Suprapubic skin (tissue), 4 donors: ENCODE measurements around the gene FUT2. TPM values are rescaled to one million over a fixed set of nuclear protein-coding genes. Genes with fewer than 3 reads are reported as not detected.

Experiments used
- DNase-seq, 2 donors: peaks; one replicate each; pipeline ENCODE4 v3.0.0-alpha.2; 2019; ENCODE audit warnings: low spot score in 2 of 2
- H3K27ac ChIP-seq: fragments of 200-600 bp; sonication (generic); one replicate; pipeline ENCODE4 v1.5.1; 2019
- H3K27me3 ChIP-seq: fragments of 200-600 bp; sonication (generic); one replicate; pipeline ENCODE4 v1.5.1; 2019
- H3K36me3 ChIP-seq: fragments of 200-600 bp; sonication (generic); one replicate; pipeline ENCODE4 v1.5.1; 2019
- H3K4me1 ChIP-seq: fragments of 200-600 bp; sonication (generic); one replicate; pipeline ENCODE4 v1.5.1; 2019
- H3K4me3 ChIP-seq: fragments of 200-600 bp; sonication (generic); one replicate; pipeline ENCODE4 v1.5.1; 2019; ENCODE audit warnings: mild to moderate bottlenecking
- H3K9me3 ChIP-seq: fragments of 200-600 bp; sonication (generic); one replicate; pipeline ENCODE4 v1.5.1; 2019
- EP300 ChIP-seq: sonication (generic); formaldehyde crosslinking; IDR thresholded peaks from one replicate; pipeline ENCODE4 v1.6.1; 2017; ENCODE audit warnings: antibody characterized with exemption
- POLR2A ChIP-seq, 2 donors: fragments of 450-650 bp; IDR thresholded peaks; one replicate each; pipeline ENCODE4 v1.6.1; 2017; ENCODE audit warnings: antibody characterized with exemption in 2 of 2, mild to moderate bottlenecking in 2 of 2, moderate library complexity in 2 of 2
- POLR2AphosphoS5 ChIP-seq, 3 donors: sonication (generic); formaldehyde crosslinking; IDR thresholded peaks; one replicate each; pipeline ENCODE4 v1.6.1; 2017; ENCODE audit warnings: antibody characterized with exemption in 3 of 3
- WGBS: methylation state at CpG from one replicate; pipeline ENCODE4 v1.1.5; 2018; 5-methylcytosine and 5-hydroxymethylcytosine counted together
- total RNA-seq, 4 donors: library from RNA; depleted of rRNA; stranded (reverse); fragments of >200 nt; gene quantifications; one replicate each; pipeline ENCODE4 v1.1.0, GENCODE V29; 2016
- TF ChIP-seq, protein P1 (sequence below), 2 donors: fragments of 200-600 bp in 1 of 2; fragments of 450-650 bp in 1 of 2; sonication (generic) in 1 of 2; IDR thresholded peaks; one replicate each; pipeline ENCODE4 v1.5.1; 2016 to 2019; ENCODE audit warnings: antibody characterized with exemption in 2 of 2, mild to moderate bottlenecking in 1 of 2, moderate library complexity in 1 of 2

Gene FUT2
- total RNA-seq, 4 donors from 2014 or later = 2.1 to 17.4 (median 4.9) TPM

DNA sequence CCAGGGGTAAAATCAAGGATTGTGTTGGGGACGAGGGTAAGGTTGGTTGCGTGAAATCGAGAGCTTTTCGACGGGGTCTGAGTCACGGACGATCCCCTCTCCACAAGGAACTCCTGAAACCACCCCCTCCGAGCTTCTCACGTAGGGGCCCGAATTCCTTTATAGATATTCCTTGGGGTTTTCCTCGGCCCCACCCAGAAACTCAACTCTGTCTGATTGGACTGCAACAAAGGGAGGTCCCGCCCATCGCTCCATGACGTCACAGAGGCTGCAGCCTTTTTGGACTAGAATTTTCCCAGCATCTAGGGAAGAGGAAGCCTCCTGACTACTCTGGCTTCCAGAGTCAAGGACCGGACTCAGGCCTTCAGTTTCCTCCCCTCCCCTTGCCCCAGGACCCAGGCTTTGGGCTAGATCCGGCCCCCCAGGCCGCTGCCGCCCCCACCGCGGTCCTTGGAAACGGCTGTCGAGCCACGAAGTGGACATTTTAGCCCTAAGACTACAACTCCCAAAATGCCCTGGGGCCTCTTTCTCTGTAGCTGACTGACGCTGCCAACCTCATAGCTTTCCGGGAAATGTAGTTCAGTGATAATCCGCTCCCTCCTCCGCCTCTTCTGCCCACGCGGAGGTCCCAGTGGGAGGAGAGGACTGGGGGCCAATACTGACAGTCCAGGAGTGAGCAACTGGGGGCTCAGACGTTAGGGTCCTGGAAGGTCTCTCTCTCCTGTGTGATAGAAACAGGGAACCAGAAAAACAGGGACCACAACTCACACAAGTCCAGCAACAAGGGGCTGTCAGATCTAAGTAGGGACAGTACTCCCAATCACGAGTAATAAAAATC lies 51.2 kb downstream of the FUT2 start, which contains the start of gene IZUMO1:
IZUMO1 (minus strand) TSS at position 172 of the 838 bp plus-strand sequence. CDS start 1,050 bp downstream, outside the sequence.
- peak within 1 kb of the TSS; percentile 52 for H3K27ac ChIP-seq
- H3K4me3 ChIP-seq = peak within 1 kb of the TSS; percentile 34
- TF ChIP-seq POLR2AphosphoS5 (IDR thresholded peaks at IDR 0.05) (no peak), EP300 (no peak), POLR2A (IDR thresholded peaks at IDR 0.05) (no peak)
- TF ChIP-seq, protein P1, sequence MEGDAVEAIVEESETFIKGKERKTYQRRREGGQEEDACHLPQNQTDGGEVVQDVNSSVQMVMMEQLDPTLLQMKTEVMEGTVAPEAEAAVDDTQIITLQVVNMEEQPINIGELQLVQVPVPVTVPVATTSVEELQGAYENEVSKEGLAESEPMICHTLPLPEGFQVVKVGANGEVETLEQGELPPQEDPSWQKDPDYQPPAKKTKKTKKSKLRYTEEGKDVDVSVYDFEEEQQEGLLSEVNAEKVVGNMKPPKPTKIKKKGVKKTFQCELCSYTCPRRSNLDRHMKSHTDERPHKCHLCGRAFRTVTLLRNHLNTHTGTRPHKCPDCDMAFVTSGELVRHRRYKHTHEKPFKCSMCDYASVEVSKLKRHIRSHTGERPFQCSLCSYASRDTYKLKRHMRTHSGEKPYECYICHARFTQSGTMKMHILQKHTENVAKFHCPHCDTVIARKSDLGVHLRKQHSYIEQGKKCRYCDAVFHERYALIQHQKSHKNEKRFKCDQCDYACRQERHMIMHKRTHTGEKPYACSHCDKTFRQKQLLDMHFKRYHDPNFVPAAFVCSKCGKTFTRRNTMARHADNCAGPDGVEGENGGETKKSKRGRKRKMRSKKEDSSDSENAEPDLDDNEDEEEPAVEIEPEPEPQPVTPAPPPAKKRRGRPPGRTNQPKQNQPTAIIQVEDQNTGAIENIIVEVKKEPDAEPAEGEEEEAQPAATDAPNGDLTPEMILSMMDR (IDR thresholded peaks at IDR 0.05) = no peak
- no peaks in the 10 kb centered on the region for H3K9me3 ChIP-seq
- H3K27me3 ChIP-seq = no peaks in the 10 kb centered on the region
- WGBS = 30% methylated on average over 27 of the region's 31 CpGs
- DNase-seq = peak in 1 of 2 donors; percentile 83
- peaks cover 9% of the 10 kb centered on the region for H3K36me3 ChIP-seq
- H3K4me1 ChIP-seq = peaks cover 4% of the 10 kb centered on the region

- H3K4me1 ChIP-seq = peaks cover 19% of the 10 kb centered on the region
- no peaks in the 10 kb centered on the region for H3K9me3 ChIP-seq
- TF ChIP-seq POLR2A (IDR thresholded peaks at IDR 0.05) (no peak), POLR2AphosphoS5 (IDR thresholded peaks at IDR 0.05) (no peak), EP300 (no peak)
- TF ChIP-seq, protein P1 (IDR thresholded peaks at IDR 0.05) = no peak
- no peak for DNase-seq
- no peak overlapping the region for H3K27ac ChIP-seq
- no peak overlapping the region for H3K4me3 ChIP-seq
- WGBS = 72% methylated on average over 4 of the region's 4 CpGs
- H3K36me3 ChIP-seq = peaks cover 9% of the 10 kb centered on the region
- no peaks in the 10 kb centered on the region for H3K27me3 ChIP-seq
Measured at GRCh38 chr19:48749571-48750198, 53.9 kb downstream of the FUT2 start.

DNA sequence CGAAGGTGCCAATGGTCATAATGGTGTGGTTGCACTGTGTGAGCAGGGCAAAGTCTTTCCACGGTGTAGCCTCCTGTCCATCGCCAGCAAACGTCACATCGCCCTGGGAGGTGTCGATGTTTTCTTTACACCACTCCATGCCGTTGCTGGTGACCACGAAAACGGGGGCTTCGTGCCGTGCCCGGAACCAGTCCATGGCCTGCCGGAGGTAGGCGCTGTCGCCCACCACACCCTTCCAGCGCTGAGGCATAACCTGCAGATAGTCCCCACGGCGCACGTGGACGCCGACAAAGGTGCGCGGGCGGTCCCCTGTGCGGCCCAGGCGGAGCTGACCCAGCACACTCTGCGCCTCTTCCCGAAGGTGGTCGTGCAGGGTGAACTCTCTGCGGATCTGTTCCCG lies 54.6 kb downstream of the FUT2 start:
- no peak overlapping the region for H3K4me3 ChIP-seq
- 91% methylated on average over 20 of the region's 31 CpGs for WGBS
- peaks cover 19% of the 10 kb centered on the region for H3K4me1 ChIP-seq
- H3K36me3 ChIP-seq = peaks cover 9% of the 10 kb centered on the region
- no peaks in the 10 kb centered on the region for H3K9me3 ChIP-seq
- DNase-seq = no peak
- H3K27ac ChIP-seq = no peak overlapping the region
- no peaks in the 10 kb centered on the region for H3K27me3 ChIP-seq
- TF ChIP-seq, protein P1 (IDR thresholded peaks at IDR 0.05) = no peak
- TF ChIP-seq POLR2A (IDR thresholded peaks at IDR 0.05) (no peak), POLR2AphosphoS5 (IDR thresholded peaks at IDR 0.05) (no peak), EP300 (no peak)

DNA sequence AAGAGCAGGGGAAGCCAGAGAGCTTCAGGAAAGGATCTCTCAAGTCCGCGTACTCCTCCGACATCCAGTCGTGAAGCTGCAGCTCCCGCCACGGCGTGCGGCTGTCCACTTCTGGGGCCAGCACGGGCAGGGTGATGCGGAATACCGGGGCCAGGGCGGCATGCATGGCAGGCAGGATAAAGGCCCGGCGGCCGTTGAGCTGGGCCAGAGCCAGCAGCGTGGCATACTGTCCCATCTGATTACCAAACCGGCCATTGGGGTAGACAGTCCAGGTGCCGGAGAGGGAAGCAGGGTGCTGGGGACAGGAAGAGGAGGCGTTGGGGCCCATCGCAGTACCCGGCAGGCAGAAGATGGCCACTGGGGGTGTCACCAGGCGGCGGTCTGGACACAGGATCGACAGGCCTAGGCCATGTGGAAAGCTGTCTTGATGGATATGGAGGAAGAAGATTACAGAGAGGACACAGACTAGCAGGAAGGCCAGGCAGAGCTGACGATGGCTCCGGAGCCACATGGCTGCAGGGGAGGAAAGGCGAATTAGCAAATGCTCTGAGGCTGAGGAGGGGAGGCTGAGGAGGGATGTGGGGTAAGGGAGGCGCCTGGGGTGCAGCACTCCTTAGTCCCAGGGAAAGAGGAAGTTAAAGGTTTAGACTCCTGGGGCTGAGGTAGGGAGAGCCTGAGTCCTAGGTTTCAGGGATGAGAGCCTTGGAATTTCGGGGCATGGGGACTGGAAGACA lies 55.2 kb downstream of the FUT2 start:
- Histone ChIP-seq H3K27ac (no peak overlapping the region), H3K4me3 (no peak overlapping the region), H3K36me3 (peaks cover 9% of the 10 kb centered on the region), H3K9me3 (no peaks in the 10 kb centered on the region), H3K27me3 (no peaks in the 10 kb centered on the region), H3K4me1 (peaks cover 19% of the 10 kb centered on the region)
- TF ChIP-seq EP300 (no peak), POLR2A (IDR thresholded peaks at IDR 0.05) (no peak), POLR2AphosphoS5 (IDR thresholded peaks at IDR 0.05) (no peak)
- TF ChIP-seq, protein P1 (IDR thresholded peaks at IDR 0.05) = no peak
- DNase-seq = no peak
- WGBS = 93% methylated on average over 28 of the region's 29 CpGs
